Cardiac fibroblast (primary cell): ENCODE measurements around the gene RAD17.
A peak's percentile ranks its signal among the peaks of the same experiment; 100 is the strongest.

Experiments used
- DNase-seq, 2 donors: peaks; one replicate each; pipeline versions ENCODE4 v3.0.0 to v3.0.0-alpha.2; 2010; ENCODE audit warnings: low read depth in 2 of 2
- H3K4me3 ChIP-seq, 2 donors: replicated peaks in 1 of 2; 1 replicate in 1 of 2; 2 replicates in 1 of 2; pipeline ENCODE4 v1.5.1; 2011; ENCODE audit warnings: low read depth in 2 of 2, low read length in 2 of 2, mild to moderate bottlenecking in 2 of 2, moderate library complexity in 1 of 2
- TF ChIP-seq, protein P1 (sequence below): IDR thresholded peaks from one replicate; pipeline ENCODE4 v1.5.1; 2011; ENCODE audit warnings: low read depth, mild to moderate bottlenecking, low read length, inconsistent platforms

Gene RAD17

DNA sequence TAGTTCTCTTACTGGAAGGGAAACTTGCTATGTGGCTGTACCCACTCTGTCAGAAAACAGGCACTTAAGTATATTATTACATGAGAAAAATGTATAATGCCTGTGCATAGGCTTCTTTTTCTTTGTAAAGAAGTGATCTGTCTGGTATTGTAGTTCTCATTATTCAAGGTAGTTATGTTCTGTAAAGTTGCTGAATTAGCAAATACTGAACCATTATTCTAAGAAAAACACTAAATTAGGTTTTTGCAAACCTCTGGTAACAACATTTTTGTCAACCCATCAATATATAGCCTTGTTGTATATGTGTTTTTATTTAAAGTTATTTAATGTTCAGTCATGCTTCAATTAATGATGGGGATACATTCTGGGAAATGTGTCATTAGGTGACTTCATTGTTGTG, 8.8 kb downstream of the RAD17 start:
- TF ChIP-seq, protein P1, sequence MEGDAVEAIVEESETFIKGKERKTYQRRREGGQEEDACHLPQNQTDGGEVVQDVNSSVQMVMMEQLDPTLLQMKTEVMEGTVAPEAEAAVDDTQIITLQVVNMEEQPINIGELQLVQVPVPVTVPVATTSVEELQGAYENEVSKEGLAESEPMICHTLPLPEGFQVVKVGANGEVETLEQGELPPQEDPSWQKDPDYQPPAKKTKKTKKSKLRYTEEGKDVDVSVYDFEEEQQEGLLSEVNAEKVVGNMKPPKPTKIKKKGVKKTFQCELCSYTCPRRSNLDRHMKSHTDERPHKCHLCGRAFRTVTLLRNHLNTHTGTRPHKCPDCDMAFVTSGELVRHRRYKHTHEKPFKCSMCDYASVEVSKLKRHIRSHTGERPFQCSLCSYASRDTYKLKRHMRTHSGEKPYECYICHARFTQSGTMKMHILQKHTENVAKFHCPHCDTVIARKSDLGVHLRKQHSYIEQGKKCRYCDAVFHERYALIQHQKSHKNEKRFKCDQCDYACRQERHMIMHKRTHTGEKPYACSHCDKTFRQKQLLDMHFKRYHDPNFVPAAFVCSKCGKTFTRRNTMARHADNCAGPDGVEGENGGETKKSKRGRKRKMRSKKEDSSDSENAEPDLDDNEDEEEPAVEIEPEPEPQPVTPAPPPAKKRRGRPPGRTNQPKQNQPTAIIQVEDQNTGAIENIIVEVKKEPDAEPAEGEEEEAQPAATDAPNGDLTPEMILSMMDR, result no peak
- no peak for DNase-seq
- no peak overlapping the region for H3K4me3 ChIP-seq

DNA sequence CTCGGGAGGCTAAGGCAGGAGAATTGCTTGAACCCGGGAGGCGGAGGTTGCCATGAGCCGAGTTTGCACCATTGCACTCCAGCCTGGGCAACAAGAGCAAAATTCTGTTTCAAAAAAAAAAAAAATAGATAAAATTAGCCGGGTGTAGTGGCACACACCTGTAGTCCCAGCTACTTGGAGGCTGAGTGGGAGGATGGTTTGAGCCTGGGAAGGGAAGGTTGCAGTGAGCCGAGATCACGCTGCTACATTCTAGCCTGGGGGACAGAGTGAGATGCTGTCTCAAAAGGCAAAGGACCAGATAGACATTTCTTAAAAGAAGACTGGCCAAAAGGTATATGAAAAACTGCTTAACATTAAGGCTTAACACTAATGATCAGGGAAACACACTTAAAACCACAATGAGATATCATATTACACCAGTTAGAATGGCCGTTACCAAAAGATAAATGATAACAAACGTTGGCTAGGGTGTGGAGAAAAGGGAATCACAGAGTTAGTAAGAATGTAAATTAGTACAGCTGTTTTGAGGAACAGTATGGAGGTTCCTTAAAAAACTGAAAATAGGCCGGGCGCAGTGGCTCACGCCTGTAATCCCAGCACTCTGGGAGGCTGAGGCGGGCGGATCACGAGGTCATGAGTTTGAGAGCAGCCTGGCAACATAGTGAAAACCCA, 35.2 kb downstream of the RAD17 start:
- no peak for DNase-seq
- no peak overlapping the region for H3K4me3 ChIP-seq
- TF ChIP-seq, protein P1, result no peak

DNA sequence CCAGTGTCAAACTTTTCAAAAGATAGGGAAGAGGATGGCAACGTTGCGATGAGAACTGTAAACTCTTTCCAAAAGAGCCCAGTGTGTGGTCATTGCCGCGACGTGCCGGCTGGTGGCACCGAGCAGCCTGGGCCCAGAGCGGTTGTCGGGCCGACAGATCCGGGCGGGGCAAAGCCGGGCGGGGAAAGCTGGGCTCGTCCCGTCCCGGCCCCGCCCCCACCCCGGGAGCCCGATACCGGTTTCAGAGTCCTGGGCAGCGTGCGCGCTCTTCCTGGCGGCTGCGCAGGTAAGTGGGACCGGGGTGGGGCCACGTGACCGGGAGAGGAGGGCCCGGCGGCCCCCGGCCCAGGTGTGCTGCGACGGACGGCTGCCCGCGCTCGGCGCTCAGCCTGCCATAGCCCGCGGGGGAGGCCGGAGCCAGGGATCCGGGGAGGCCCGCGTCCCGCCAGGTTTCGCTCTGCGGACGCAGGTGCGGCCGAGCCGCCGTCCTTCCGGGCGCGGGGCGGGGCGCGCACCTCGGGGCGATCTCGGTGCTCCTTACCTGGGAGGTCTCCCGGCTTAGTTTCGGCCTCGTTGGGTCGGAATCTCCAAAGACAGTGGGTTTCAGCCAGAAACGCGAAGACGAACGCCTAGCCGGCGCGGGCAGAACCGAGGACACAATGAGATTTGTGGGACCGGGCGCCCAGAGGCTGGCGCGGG, 45.4 kb downstream of the RAD17 start, which contains the start of gene MARVELD2:
MARVELD2 (plus strand) TSS at position 232 of the 699 bp plus-strand sequence. CDS start 4,270 bp downstream, outside the sequence.
- H3K4me3 ChIP-seq, result peak within 1 kb of the TSS in 1 of 2 donors; percentile 44
- DNase-seq, result peak in 1 of 2 donors; percentile 50
- TF ChIP-seq, protein P1, result no peak

DNA sequence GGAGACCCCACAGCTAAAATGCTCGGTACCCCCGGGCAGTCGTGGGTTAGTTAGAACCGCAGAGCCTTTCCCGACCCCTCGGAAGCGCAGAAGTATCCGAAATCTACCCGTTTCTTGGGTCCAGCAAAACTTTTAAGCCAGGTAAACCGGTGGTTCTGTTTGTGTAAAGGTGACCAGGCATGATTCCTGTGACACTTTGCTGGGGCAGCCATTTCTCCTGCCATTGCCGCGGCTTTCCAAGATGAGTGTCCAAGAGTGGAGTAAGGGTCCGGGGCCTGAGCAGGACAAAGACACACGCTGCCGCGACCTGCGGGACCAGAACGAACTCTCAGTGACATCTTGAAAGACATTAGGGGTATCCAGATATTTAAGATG, 46.0 kb downstream of the RAD17 start:
- TF ChIP-seq, protein P1, result no peak
- peak overlapping the region in 1 of 2 donors; percentile 44 for H3K4me3 ChIP-seq
- no peak for DNase-seq

DNA sequence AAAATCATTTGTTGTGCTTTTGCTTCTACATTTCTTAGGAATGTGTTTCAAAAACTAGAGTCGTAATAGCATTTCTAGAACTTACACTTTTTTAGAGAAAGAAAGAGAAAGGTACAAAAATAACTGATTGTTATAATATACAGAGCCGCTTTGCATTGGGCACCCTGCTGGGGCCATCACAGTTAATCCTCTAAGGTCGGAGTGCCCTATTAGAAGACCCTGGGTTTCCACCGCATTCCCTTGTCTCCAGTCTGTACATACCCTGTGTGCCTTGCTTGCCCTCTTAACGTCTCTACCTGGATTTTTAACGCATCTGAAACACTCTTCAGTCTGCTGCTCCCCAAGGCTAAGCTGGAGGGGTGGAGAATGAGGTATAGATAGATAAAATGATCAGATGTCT, 46.6 kb downstream of the RAD17 start:
- no peak overlapping the region for H3K4me3 ChIP-seq
- TF ChIP-seq, protein P1, result no peak
- DNase-seq, result no peak

DNA sequence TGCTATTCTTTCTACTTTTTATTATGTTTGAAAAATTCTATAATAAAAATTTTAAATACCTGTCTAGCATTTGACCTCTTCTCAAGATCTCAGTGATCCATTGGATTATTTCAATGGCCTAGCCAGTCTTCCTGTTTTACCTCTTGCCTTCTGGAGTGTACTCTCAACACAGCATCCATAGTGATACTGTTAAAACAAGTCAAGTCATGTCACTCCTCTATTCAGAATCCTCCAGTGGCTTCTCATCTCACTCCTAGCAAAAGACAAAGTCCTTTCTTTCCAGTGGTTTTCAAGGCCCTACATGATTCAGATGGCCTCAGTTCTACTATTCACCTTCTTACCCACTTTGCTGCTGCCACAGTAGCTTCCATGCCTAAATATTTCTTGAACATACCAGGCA, 47.1 kb downstream of the RAD17 start:
- no peak for DNase-seq
- no peak overlapping the region for H3K4me3 ChIP-seq
- TF ChIP-seq, protein P1, result no peak
